Left ventricle myocardium inferior (tissue), 1 donor: ENCODE measurements around the gene KLRC3. TPM values are rescaled to one million over a fixed set of nuclear protein-coding genes. Genes with fewer than 3 reads are reported as not detected.
"Not testable (repeated sequence)": the region's sequence is repeated elsewhere in the genome, so short reads cannot be mapped to it uniquely, and the experiment has no call there.

Source experiments
- DNase-seq: peaks from one replicate; pipeline ENCODE4 v3.0.0-alpha.2; 2020
- H3K27ac ChIP-seq: fragments of 200-600 bp; replicated peaks from 2 replicates; pipeline ENCODE4 v1.8.0; 2021
- H3K27me3 ChIP-seq: fragments of 200-600 bp; 2 replicates; pipeline ENCODE4 v1.8.0; 2021; ENCODE audit warnings: low read depth
- H3K36me3 ChIP-seq: fragments of 200-600 bp; 2 replicates; pipeline ENCODE4 v1.8.0; 2021
- H3K4me1 ChIP-seq: fragments of 200-600 bp; 2 replicates; pipeline ENCODE4 v1.8.0; 2021
- H3K4me3 ChIP-seq: fragments of 200-600 bp; 2 replicates; pipeline ENCODE4 v1.8.0; 2021; ENCODE audit warnings: mild to moderate bottlenecking, moderate library complexity
- H3K9me3 ChIP-seq: fragments of 200-600 bp; replicated peaks from 2 replicates; pipeline ENCODE4 v1.8.0; 2021
- CTCF ChIP-seq: fragments of 200-600 bp; IDR thresholded peaks from 2 replicates; pipeline ENCODE4 v1.8.0; 2021; ENCODE audit warnings: antibody characterized with exemption, mild to moderate bottlenecking, borderline replicate concordance
- intact Hi-C: fragments of 100-400 bp; cut with micrococcal nuclease; formaldehyde crosslinking; loops from one replicate; pipeline ENCODE4 v1.11.0; 2022
- total RNA-seq: library from RNA; stranded (reverse); fragmentation: NEBNext Ultra II Directional; extraction: Animal tissue kit (Norgen Biotek cat#: 25700); gene quantifications from one replicate; pipeline ENCODE4 v1.2.1, GENCODE V29; 2021
- donor health status: DM: no; HTN: yes; CAD: no; lungs with severe emphysema.

KLRC3 gene
- total RNA-seq, 1 donor from 2014 or later: not detected

- peaks cover 9% of the 10 kb centered on the region for H3K9me3 ChIP-seq
- TF ChIP-seq CTCF: no peak
- no peaks in the 10 kb centered on the region for H3K27me3 ChIP-seq
- no peak for DNase-seq
- no peaks in the 10 kb centered on the region for H3K36me3 ChIP-seq
- no peak overlapping the region for H3K27ac ChIP-seq
- intact Hi-C loops: no loop called here
- H3K4me1 ChIP-seq: no peaks in the 10 kb centered on the region
- no peak overlapping the region for H3K4me3 ChIP-seq
Observed at GRCh38 chr12:10400829-10401228, 19.6 kb downstream of the KLRC3 start.

- no peak overlapping the region for H3K4me3 ChIP-seq
- intact Hi-C loops: no loop called here
- H3K9me3 ChIP-seq: no peaks in the 10 kb centered on the region
- TF ChIP-seq CTCF: no peak
- H3K36me3 ChIP-seq: no peaks in the 10 kb centered on the region
- H3K27me3 ChIP-seq: no peaks in the 10 kb centered on the region
- H3K27ac ChIP-seq: no peak overlapping the region
- peaks cover under 1% of the 10 kb centered on the region for H3K4me1 ChIP-seq
- no peak for DNase-seq
Observed at GRCh38 chr12:10398168-10398567, 22.2 kb downstream of the KLRC3 start.

DNA sequence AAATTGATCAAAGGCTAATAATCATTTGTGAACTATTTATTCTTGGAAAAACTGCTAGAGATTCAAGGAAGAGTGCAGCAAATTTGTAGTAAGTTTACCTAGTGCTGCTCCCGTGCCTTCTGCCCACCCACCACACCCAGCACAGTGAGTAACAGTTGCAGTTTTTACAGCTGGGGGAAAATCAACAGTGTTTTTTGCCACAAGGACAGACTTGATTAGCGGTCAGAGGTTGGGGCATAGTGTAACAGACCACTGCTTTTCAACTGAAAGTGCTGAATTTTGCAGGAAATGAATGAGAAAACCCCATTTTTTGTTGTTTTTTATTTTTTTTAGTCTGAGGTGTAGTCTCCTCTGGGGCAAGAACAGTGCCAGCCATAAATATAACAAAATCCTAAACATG lies 23.1 kb downstream of the KLRC3 start:
- no peaks in the 10 kb centered on the region for H3K36me3 ChIP-seq
- DNase-seq: no peak
- intact Hi-C loops: no loop called here

DNA sequence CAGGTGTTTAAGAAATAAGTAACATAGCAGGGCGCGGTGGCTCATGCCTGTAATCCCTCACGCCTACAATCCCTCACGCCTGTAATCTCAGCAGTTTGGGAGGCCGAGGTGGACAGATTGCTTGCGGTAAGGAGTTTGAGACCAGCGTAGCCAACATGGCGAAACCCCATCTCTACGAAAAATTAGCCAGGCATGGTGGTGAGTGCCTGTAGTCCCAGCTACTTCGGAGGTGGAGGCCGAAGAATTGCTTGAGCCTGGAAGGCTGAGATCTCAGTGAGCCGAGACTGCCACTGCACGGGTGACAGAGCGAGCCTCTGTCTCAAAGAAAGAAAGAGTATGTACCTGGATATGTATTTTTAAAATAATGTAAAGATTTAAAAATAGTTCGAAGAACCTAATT lies 24.2 kb downstream of the KLRC3 start:
- H3K9me3 ChIP-seq, DNase-seq, H3K27me3 ChIP-seq, H3K4me3 ChIP-seq, intact Hi-C loops, H3K36me3 ChIP-seq, H3K27ac ChIP-seq: not testable (repeated sequence)
- peaks cover 10% of the 10 kb centered on the region for H3K4me1 ChIP-seq

More for the DNA sequence above, 23.1 kb downstream of the KLRC3 start:
- Histone ChIP-seq H3K9me3 (no peaks in the 10 kb centered on the region), H3K27me3 (no peaks in the 10 kb centered on the region), H3K27ac (no peak overlapping the region), H3K4me1 (peaks cover 9% of the 10 kb centered on the region), H3K4me3 (no peak overlapping the region)
- TF ChIP-seq CTCF: no peak

GRCh38 chr12:10395390-10395998 lies 24.9 kb downstream of the KLRC3 start:
- no peak for TF ChIP-seq CTCF
- Histone ChIP-seq H3K4me3 (no peak overlapping the region), H3K27me3 (no peaks in the 10 kb centered on the region), H3K9me3 (no peaks in the 10 kb centered on the region), H3K36me3 (no peaks in the 10 kb centered on the region), H3K4me1 (peaks cover 10% of the 10 kb centered on the region), H3K27ac (peak overlapping the region; percentile 58)
- DNase-seq: no peak
- intact Hi-C loops: no loop called here

- peaks cover 10% of the 10 kb centered on the region for H3K4me1 ChIP-seq
- H3K9me3 ChIP-seq, DNase-seq, H3K4me3 ChIP-seq, intact Hi-C loops, H3K36me3 ChIP-seq, H3K27me3 ChIP-seq, H3K27ac ChIP-seq: not testable (repeated sequence)
Observed at GRCh38 chr12:10394531-10395152, 25.8 kb downstream of the KLRC3 start.
